Amniotic epithelial cell (primary cell): ENCODE results near the gene LACTB.

Experiments used
- DNase-seq: peaks from one replicate; pipeline ENCODE4 v3.0.0-alpha.2; 2010; ENCODE audit warnings: low read depth

LACTB gene

GRCh38 chr15:63121382-63122001 lies at the start of gene LACTB:
Gene LACTB (plus strand): TSS chr15:63121861. CDS start chr15:63121872, 11 bp downstream.
- peak; percentile 85 for DNase-seq

DNA sequence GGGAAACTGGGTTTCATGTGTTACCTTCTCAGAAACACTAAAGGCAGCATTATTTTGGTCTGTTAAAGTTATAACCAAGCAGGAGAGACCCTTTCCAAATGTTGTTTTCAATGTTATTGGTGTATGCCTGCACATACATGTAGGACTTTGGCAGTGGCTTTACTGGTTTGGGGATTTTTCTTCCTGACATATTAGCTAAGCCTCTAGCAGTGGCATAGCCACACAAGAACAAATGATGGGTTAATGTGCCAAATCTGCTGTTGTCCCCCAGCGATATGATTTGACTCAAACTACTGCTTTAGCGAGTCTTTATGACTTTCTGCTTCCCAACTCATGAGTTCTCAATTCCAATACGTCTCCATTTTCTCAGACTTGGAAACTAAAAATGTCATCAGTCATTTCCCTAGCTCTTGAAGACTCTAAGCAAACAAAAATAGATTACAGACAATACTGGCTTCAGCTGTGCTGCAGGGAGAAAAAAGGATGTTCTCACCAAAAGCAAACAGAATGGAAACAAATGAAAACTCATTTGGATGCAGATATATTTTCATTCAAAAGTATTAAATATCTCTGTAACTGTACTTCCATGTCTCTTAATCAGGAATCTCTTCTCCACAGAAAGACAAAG lies 49.5 kb upstream of the LACTB start:
- no peak for DNase-seq

DNA sequence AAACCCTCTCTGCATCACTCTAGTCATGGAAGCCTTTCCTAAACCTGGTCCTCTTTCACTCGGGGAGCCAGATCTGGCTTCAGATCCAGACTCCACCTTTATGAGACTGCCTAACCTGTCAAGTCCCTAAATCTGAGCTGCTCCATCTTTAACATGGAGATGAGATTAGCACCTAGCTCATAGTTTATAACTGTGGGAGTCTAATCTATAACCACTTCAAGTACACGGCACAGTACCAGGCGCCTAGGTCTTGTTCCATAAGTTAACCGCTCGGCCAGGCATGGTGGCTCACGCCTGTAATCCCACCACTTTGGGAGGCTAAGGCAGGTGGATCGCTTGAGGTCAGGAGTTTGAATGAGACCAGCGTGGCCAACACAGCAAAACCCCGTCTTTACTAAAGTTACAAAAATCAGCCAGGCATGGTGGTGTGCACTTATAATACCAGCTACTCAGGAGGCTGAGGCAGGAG lies 48.8 kb upstream of the LACTB start:
- DNase-seq = no peak

- DNase-seq = no peak
Measured at GRCh38 chr15:63073497-63074172, 48.0 kb upstream of the LACTB start.

- DNase-seq = peak; percentile 79
Measured at GRCh38 chr15:63075015-63075983, 46.4 kb upstream of the LACTB start.

- peak; percentile 48 for DNase-seq
Measured at GRCh38 chr15:63075984-63076713, 45.5 kb upstream of the LACTB start.

GRCh38 chr15:63076714-63077046 lies 45.0 kb upstream of the LACTB start:
- peak; percentile 50 for DNase-seq

DNA sequence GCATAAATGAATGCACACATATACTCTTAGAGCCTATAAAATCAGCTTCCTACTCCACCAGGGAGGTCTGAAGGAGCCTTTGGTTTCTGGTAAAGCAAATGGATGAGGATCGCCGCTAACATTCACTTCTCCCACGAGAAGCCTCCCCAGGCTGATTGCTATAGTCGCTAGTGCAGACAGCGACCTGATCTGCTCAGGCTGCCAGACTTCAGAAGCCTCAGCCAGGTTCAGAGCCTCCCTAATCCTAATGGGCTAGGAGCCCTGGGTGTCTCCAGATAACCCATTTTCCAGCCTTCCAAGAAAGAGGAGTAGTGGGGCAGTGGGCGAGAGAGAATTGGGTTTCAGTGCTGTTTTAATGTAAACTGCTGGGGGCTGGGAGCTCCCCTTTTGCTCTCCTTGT lies 43.7 kb upstream of the LACTB start:
- DNase-seq = no peak

DNA sequence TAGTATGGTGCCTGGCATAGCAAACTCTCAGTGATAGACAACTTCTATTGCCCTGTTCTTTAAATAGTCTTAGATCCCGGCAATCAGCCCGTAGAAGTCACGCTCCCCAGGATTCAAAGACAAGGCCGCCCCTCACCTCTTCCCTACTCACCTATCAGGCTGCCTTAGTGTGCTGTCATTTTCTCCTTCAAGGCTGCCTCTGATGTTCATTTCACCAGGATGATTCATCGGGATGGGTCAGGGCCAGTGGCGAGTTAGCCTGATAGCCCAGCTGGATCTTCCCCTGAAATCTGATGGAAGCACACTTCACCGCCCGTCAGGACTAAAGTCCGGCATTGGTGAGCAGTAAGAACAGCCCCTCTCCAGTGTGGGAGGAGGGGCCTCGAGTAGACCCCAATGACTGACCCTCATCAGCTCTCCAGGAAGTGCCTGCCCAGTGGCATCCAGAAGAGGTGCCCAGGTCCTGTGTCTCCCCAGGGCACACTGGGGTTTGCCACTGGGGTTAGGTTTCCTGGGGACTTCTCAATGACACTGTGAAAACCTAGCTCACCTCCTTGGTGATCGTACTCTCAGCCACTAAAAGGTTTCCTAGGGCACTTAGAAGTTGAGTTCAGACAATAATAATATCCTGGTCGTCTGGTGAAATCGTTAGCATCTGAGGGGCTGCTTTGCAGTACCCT lies 41.6 kb upstream of the LACTB start:
- peak; percentile 70 for DNase-seq

DNA sequence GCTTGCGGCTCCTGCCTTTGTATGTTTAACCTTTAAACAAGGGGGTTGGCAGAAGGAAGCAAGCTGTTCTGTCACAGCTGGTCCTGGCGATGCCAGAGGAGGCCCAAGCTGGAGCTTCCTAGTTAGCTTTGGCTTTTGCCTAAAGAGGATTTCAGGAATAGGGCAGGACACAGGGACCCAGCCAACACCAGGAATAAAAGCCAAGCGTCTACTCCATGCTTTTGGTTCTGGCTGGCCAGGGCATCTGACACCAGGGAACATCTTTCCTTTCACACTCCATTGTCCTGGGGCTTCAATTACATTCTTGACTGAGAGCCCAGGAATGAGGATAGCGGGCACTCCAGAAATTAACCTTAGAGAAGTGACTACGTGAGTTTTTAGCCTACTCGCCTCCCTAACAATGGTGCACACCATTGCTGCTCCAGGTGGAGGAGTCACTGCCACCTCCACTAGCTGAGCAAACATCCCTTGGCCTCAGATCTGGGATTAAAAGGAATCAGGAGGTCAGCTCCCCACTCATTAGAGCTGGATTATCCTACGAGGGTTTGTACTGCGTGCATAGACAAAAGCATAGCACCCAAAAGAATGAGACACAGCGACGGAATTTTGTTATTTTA lies 40.9 kb upstream of the LACTB start:
- no peak for DNase-seq

- DNase-seq = no peak
Measured at GRCh38 chr15:63082366-63082765, 39.3 kb upstream of the LACTB start.

DNA sequence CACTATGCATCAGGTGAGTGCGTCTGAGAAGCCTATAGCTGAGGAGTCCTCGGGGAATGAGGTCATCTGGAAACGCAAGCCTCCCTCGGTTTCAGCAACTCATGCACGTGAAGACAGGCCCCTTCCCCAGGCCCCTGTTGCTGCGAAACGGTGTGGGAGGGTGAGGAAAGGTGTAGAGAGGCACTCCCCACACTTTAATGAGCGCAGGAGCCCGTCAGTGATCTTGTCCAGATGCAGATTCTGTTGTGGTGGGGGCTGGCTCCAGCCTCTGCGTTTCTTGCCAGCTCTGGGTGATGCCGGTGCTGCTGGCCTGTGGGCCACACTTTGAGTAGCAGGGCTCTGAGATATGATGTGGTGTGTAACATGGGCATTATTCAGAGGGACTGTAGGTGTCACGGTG lies 38.6 kb upstream of the LACTB start:
- peak; percentile 53 for DNase-seq

GRCh38 chr15:63083541-63083940 lies 38.1 kb upstream of the LACTB start:
- DNase-seq = no peak

- no peak for DNase-seq
Measured at GRCh38 chr15:63084806-63085205, 36.9 kb upstream of the LACTB start.

GRCh38 chr15:63085289-63085688 lies 36.4 kb upstream of the LACTB start:
- DNase-seq = no peak

DNA sequence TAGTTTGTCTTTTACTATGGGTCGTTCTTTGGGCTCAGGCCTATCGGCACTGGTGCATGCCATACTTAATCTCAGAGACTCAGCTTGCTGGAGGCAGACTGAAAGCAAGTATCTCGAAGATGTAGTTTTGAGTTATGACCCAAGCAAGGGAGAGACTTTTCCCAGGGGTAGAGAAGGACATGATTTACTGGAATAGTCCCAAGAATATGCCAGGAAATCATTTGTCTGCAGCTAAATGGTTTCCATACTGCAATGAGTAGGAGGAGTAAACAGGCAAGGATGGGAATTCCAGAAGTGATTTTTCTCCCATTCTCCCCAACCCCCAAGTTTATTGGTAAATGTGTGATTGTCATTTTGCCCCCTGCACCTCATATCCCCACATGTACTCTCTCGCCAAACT lies 35.4 kb upstream of the LACTB start:
- DNase-seq = peak; percentile 86

- no peak for DNase-seq
Measured at GRCh38 chr15:63086947-63087346, 34.7 kb upstream of the LACTB start.

DNA sequence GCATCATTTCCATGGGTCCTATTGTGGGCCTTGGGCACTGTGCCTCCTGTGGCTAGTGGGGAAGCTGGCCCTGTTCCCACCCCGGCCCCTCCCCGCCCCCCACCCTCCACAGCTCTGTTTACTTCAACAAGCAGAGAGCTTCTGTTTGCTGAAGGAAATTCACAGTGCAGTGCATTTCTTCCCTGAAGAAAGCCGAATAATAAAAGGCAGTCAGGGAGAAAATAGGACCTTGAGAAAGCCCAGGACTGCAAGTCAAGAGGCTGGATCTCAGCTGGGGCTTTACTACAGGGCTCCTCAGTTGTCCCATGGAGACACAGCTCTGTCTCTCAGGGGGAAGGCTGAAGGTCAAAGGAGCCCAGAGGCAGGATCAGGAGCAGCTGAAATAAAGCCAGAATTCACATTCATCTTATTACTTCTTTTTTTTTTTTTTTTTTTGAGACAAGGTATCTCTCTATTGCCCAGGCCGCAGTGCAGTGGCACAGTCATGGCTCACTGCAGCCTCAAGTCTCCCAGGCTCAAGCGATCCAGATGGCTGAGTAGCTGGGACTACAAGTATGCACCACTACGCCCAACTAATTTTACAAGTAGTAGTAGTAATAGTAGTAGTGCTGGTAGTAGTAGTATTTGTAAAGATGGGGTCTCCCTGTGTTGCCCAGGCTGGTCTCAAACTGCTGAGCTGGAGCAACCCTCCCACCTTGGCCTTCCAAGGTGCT lies 33.0 kb upstream of the LACTB start:
- no peak for DNase-seq

DNA sequence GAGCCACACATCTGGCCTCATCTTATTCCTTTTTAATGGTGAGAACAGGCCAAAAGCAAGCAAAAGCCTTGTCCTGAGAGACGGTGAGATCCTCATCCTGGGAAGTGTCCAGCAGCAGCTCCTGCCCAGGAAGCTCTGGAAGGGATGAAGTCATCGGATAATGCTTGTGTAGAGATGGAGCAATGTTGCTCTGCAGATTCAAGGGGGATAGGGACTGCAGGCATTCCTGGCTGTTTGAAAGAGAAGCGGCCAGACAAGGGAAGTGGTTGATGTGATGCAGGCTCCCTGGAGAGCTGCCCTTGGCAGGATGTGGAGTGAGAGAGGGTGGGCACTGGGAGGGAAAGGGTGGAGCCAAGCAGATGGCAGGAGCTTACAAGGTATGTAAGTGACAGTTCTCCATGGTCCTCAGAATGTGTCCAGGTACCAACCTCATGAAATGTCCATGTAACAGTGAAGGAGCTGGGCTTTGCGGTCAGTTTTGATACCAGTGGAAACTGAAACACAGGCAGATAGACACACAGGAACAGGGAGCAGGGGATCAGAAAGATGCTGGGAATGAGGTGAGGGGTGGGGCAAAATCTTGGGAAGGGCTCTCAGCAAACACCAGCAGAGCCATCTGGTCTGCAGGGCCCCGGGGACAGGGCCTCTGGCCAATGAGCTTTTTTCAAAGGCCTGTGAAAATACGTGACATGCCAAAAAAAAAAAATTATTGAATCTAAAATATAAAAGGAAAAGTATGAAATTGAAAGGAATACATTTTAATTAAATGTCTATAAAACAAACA lies 32.2 kb upstream of the LACTB start:
- peak; percentile 98 for DNase-seq
